ENCODE measurements around the gene GFPT1. TPM values are rescaled to one million over a fixed set of nuclear protein-coding genes. Genes with fewer than 3 reads are reported as not detected.
"Not testable (repeated sequence)": the region's sequence is repeated elsewhere in the genome, so short reads cannot be mapped to it uniquely, and the experiment has no call there.

GFPT1 gene
- total RNA-seq, 1 donor from 2014 or later, result 74.3 TPM

- DNase-seq (ENCODE audit: low read depth), result no peak
Observed at GRCh38 chr2:69383176-69383812, 3.7 kb downstream of the GFPT1 start.

- peak; percentile 84 for DNase-seq (ENCODE audit: low read depth)
Observed at GRCh38 chr2:69382547-69382946, 4.5 kb downstream of the GFPT1 start.

GRCh38 chr2:69381337-69381737 is 5.7 kb downstream of the GFPT1 start:
- DNase-seq (ENCODE audit: low read depth), result no peak

- DNase-seq (ENCODE audit: low read depth), result no peak
Observed at GRCh38 chr2:69380072-69380917, 6.7 kb downstream of the GFPT1 start.

GRCh38 chr2:69376403-69376802 is 10.6 kb downstream of the GFPT1 start:
- DNase-seq (ENCODE audit: low read depth), result no peak

GRCh38 chr2:69375494-69376353 is 11.3 kb downstream of the GFPT1 start:
- peak; percentile 49 for DNase-seq (ENCODE audit: low read depth)

- DNase-seq (ENCODE audit: low read depth), result no peak
Observed at GRCh38 chr2:69372767-69373166, 14.3 kb downstream of the GFPT1 start.

- DNase-seq (ENCODE audit: low read depth), result no peak
Observed at GRCh38 chr2:69369802-69370201, 17.2 kb downstream of the GFPT1 start.

- DNase-seq (ENCODE audit: low read depth), result no peak
Observed at GRCh38 chr2:69368588-69368987, 18.4 kb downstream of the GFPT1 start.

- DNase-seq (ENCODE audit: low read depth), result no peak
Observed at GRCh38 chr2:69359371-69359770, 27.7 kb downstream of the GFPT1 start.

- DNase-seq (ENCODE audit: low read depth), result no peak
Observed at GRCh38 chr2:69358914-69359313, 28.1 kb downstream of the GFPT1 start.

GRCh38 chr2:69356471-69356870 is 30.6 kb downstream of the GFPT1 start:
- DNase-seq (ENCODE audit: low read depth), result no peak

- DNase-seq (ENCODE audit: low read depth), result not testable (repeated sequence)
Observed at GRCh38 chr2:69354976-69355375, 32.1 kb downstream of the GFPT1 start.

- DNase-seq (ENCODE audit: low read depth), result no peak
Observed at GRCh38 chr2:69353360-69353759, 33.7 kb downstream of the GFPT1 start.

GRCh38 chr2:69348781-69349180 is 38.2 kb downstream of the GFPT1 start:
- no peak for DNase-seq (ENCODE audit: low read depth)

- no peak for DNase-seq (ENCODE audit: low read depth)
Observed at GRCh38 chr2:69345434-69345833, 41.6 kb downstream of the GFPT1 start.

- DNase-seq (ENCODE audit: low read depth), result no peak
Observed at GRCh38 chr2:69344305-69344704, 42.7 kb downstream of the GFPT1 start.

GRCh38 chr2:69340101-69340775 is 46.8 kb downstream of the GFPT1 start:
- DNase-seq (ENCODE audit: low read depth), result peak; percentile 23

- DNase-seq (ENCODE audit: low read depth), result no peak
Observed at GRCh38 chr2:69335311-69335710, 51.7 kb downstream of the GFPT1 start.

GRCh38 chr2:69333352-69333751 is 53.7 kb downstream of the GFPT1 start:
- DNase-seq (ENCODE audit: low read depth), result no peak

GRCh38 chr2:69330781-69331180 is 56.2 kb downstream of the GFPT1 start:
- no peak for DNase-seq (ENCODE audit: low read depth)

- DNase-seq (ENCODE audit: low read depth), result no peak
Observed at GRCh38 chr2:69322631-69323030, 64.4 kb downstream of the GFPT1 start.

Measured in renal cortical epithelial cell (primary cell).